ENCODE data around the gene TMEM213. TPM values are rescaled to one million over a fixed set of nuclear protein-coding genes. Genes with fewer than 3 reads are reported as not detected.
A peak's percentile ranks its signal among the peaks of the same experiment; 100 is the strongest.

Gene TMEM213
- total RNA-seq, 2 donors from 2014 or later = not detected

DNA sequence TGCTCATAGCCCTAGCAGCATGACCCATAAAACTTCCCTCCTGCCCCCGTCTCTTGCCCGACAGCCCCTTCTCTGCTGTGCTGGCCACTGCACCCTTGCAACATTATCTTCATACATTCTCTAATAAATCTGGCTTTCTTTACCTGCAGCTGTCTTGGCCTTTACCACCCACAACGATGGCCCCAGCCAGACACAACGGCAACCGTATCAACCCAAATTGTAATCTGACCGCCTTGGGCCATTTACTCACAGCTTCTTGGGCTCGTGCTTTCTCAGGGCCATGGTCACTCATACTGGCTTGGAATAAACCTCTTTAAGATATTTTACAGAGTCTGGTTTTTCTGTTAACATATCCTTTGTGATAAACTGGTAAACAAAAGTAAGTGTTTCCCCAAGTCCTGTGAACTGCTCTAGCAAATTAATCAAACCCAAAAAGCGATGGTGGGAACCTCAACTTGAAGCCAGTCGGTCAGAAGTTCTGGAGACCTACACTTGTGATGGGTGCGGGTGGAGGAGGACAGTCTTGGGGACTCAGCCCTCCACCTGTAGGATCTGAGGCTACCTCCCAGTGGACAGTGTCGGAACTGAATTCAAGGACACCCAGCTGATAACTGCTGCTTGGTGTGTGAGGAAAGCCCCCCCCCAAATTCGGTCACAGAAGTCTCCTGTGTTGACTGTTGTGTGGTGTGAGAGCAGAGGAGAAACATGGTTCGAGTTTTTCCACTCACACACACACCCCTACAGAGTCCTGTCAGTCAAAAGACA lies 87.8 kb downstream of the TMEM213 start:
- H3K9me3 ChIP-seq = no peaks in the 10 kb centered on the region
- ATAC-seq (ENCODE audit: insufficient number of reproducible peaks, low FRiP score, low read depth) (no peak), DNase-seq (ENCODE audit: low spot score) (no peak)
- H3K36me3 ChIP-seq = no peaks in the 10 kb centered on the region
- H3K27me3 ChIP-seq (replicated peaks; ENCODE audit: insufficient read depth) = no peaks in the 10 kb centered on the region
- H3K4me3 ChIP-seq = no peak overlapping the region
- no peak overlapping the region for H3K27ac ChIP-seq
- H3K4me1 ChIP-seq (ENCODE audit: control insufficient read depth in 1 of 2, low read depth in 2 of 2) = no peaks in the 10 kb centered on the region
- TF ChIP-seq, protein P1, sequence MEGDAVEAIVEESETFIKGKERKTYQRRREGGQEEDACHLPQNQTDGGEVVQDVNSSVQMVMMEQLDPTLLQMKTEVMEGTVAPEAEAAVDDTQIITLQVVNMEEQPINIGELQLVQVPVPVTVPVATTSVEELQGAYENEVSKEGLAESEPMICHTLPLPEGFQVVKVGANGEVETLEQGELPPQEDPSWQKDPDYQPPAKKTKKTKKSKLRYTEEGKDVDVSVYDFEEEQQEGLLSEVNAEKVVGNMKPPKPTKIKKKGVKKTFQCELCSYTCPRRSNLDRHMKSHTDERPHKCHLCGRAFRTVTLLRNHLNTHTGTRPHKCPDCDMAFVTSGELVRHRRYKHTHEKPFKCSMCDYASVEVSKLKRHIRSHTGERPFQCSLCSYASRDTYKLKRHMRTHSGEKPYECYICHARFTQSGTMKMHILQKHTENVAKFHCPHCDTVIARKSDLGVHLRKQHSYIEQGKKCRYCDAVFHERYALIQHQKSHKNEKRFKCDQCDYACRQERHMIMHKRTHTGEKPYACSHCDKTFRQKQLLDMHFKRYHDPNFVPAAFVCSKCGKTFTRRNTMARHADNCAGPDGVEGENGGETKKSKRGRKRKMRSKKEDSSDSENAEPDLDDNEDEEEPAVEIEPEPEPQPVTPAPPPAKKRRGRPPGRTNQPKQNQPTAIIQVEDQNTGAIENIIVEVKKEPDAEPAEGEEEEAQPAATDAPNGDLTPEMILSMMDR (IDR thresholded peaks at IDR 0.05) = no peak

DNA sequence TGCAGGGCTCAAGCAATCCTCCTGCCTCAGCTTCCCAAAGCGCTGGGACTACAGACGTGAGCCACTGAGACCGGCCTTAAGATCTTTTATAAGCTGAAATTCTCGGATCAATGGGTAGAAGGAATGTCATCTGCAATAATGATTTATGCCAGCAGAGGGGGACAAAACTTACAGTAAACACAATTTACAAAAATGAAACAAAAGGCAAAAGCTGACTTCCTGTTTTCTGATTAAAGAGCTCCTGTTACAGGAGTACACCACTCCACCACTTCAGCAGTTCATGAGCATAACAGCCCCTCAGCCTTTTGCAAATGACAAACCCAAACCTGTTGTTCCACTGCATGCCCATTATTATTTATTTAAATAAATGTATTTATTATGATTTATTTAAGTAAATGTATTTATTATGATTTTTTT lies 88.7 kb downstream of the TMEM213 start:
- Histone ChIP-seq H3K27me3 (replicated peaks; ENCODE audit: insufficient read depth) (no peaks in the 10 kb centered on the region), H3K27ac (no peak overlapping the region), H3K4me3 (no peak overlapping the region), H3K36me3 (no peaks in the 10 kb centered on the region), H3K4me1 (ENCODE audit: control insufficient read depth in 1 of 2, low read depth in 2 of 2) (no peaks in the 10 kb centered on the region), H3K9me3 (no peaks in the 10 kb centered on the region)
- DNase-seq (ENCODE audit: low spot score) (no peak), ATAC-seq (ENCODE audit: insufficient number of reproducible peaks, low FRiP score, low read depth) (no peak)
- TF ChIP-seq, protein P1 (IDR thresholded peaks at IDR 0.05) = peak; percentile 48

DNA sequence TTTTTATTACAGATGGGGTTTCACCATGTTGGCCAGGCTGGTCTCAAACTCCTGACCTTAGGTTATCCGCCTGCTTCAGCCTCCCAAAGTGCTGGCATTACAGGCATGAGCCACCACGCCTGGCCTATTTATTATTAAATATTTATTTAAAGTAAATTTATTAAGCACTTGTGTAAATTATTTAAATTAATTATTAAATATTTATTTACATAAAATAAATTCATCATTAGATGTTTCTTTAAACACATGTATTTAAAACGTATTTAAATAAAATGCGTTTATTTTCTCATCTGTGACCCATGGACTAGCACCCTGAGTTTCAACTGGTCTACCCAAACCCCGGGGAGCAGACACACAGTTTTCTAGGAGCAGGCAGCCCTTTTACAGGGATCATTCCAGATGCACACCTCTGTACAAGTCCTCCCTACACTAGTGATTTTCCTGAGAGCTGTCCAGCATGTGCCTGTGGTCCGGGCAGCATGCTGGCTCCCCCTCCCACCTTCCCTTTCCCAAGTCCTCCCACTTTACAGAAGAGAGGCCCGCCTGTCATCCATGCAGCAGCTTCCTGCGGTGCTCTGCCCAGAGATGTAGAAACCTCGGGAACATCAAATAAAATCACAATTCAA lies 89.4 kb downstream of the TMEM213 start:
- no peaks in the 10 kb centered on the region for H3K27me3 ChIP-seq (replicated peaks; ENCODE audit: insufficient read depth)
- no peaks in the 10 kb centered on the region for H3K9me3 ChIP-seq
- H3K4me1 ChIP-seq (ENCODE audit: control insufficient read depth in 1 of 2, low read depth in 2 of 2) = no peaks in the 10 kb centered on the region
- TF ChIP-seq, protein P1 (IDR thresholded peaks at IDR 0.05) = no peak
- no peak overlapping the region for H3K4me3 ChIP-seq
- no peaks in the 10 kb centered on the region for H3K36me3 ChIP-seq
- ATAC-seq (ENCODE audit: insufficient number of reproducible peaks, low FRiP score, low read depth) (no peak), DNase-seq (ENCODE audit: low spot score) (no peak)
- no peak overlapping the region for H3K27ac ChIP-seq

Other genes with a start within 250 kb of the TMEM213 start
- gene SVOPL, start 96.6 kb upstream of the TMEM213 start, total RNA-seq = 1 to 10 TPM in 1 of 2 donors, not detected in 1; 3.7 TPM
- not detected for gene ATP6V0A4, start 202 bp downstream of the TMEM213 start, total RNA-seq
- 1 to 10 TPM in 1 of 2 donors, under 1 TPM in 1; 0.95 to 1.8 TPM for gene KIAA1549, start 183.4 kb downstream of the TMEM213 start, total RNA-seq
- 10 to 100 TPM; 10.4 to 22.7 TPM for gene ZC3HAV1L, start 238.0 kb downstream of the TMEM213 start, total RNA-seq

All from thoracic aorta (tissue), 2 donors.